GM18870 (cell line): ENCODE measurements around the gene ERO1A.
A peak's percentile ranks its signal among the peaks of the same experiment; 100 is the strongest.

Source experiments
- ATAC-seq: cut with Tn5 transposase; IDR thresholded peaks from one replicate; pipeline ENCODE4 v1.9.1; 2021; ENCODE audit warnings: moderate library complexity; ENCODE audit not compliant: unreplicated experiment

ERO1A gene

DNA sequence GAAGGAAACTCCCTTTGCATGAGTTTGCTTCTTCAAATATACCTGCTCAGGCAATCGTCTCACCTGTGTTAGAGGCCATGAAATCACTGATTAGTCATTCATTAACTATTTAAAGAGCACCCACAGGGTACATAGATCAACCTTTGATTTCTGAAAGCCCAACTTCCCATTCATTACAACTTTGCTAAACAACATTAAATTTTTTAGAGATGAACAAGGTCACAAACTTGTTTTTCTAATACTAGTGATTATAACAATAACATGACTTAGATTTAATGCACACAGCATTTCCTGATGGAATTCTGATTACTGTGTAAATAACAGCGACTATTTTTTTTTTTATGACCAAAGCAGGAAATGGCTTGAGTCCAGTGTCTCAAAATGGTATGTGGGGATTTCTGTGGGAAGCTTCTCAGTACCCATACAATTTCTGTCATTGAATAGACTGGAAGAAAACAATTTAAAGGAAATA is 5.4 kb upstream of the ERO1A start:
- ATAC-seq: no peak

GRCh38 chr14:52694761-52695480 is 437 bp downstream of the ERO1A start:
- peak; percentile 60 for ATAC-seq

DNA sequence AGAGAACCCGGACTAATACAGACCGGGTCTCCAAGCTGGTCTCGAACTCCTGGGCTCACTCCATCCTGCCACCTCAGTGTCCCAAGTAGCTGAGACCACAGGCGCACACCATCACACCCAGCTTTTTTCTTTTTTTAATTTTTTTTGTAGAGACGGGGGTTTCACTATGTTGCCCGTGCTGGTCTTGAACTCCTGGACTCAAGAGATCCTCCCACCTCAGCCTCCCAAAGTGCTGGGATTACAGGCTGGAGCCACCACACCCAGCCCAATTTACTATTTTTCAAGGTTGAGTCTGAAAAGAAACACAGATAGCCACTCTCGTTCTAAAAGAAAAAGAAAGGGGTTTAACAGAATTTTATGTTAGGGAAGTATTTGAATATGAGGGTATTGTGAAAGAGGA is 1.8 kb downstream of the ERO1A start:
- no peak for ATAC-seq

DNA sequence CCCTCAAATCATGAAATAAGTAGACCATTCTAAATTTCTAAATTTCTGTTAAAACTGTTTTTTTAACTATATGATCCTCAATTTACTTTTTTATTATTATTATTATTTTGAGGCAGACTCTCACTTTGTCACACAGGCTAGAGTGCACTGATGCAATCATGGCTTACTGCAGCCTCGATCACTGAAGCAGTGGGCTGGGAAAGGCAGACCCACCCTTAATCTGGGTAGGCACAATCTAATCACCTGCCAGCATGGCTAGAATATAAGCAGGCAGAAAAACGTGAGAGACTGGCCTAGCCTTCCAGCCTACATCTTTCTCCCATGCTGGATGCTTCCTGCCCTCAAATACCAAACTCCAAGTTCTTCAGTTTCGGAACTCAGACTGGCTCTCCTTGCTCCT is 2.3 kb downstream of the ERO1A start:
- no peak for ATAC-seq

DNA sequence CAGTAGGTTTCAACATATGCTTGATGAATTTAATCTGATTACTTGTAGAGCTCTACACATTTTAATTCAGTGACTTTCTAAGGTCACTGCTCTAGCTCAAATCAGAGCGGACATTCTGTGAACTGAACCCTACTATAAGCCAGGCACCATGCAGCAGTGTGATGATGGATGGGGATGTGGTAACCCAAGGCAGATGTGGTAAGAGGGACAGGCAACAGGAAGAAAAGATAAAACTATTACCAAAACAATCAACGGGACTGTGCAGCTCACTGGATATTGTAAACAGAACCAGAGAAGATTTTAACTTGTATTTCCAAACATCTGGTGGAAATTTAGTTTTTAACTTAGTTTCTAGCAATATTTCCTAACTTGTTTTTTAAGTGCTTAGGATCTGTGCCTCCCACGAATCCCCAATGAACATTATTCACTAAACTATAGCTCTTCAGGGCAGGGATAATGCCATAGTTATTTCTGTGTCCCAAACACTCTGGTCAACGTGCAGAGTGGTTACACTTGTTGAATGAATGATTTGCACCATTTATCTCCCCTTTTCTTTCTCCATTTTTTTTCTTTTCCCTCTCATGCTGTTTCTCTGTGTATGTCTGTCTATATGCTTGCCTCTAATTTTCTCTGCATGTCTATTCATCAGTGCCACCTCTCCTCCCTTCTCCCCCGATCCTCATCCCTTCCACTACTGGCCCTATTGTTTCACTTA is 3.0 kb downstream of the ERO1A start:
- ATAC-seq: no peak

- no peak for ATAC-seq
These were observed 4.2 kb downstream of the ERO1A start for GRCh38 chr14:52690983-52691760.

GRCh38 chr14:52686176-52686575 is 9.2 kb downstream of the ERO1A start:
- no peak for ATAC-seq

- ATAC-seq: no peak
These were observed 11.3 kb downstream of the ERO1A start for GRCh38 chr14:52683985-52684520.

DNA sequence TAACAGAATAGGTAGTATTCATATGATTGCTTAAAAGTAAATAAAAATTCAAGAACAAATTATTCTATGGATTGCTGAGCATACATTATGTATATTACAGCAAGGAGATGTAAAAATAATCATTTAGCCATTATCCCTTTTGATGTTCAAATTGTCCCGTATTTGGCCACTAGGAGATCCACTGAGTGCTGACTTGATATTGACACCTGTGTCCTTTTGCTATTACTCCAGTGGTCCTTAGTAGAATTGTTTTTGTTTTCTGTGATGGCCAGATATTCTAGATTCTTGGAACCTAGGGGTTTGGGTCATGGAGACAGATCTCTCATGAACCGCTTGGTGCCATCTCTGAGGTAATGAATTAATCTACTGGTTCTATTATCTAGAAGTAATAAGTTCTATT is 16.8 kb downstream of the ERO1A start:
- ATAC-seq: no peak

GRCh38 chr14:52663850-52664249 is 31.5 kb downstream of the ERO1A start:
- no peak for ATAC-seq

GRCh38 chr14:52661314-52661713 is 34.0 kb downstream of the ERO1A start:
- ATAC-seq: no peak

DNA sequence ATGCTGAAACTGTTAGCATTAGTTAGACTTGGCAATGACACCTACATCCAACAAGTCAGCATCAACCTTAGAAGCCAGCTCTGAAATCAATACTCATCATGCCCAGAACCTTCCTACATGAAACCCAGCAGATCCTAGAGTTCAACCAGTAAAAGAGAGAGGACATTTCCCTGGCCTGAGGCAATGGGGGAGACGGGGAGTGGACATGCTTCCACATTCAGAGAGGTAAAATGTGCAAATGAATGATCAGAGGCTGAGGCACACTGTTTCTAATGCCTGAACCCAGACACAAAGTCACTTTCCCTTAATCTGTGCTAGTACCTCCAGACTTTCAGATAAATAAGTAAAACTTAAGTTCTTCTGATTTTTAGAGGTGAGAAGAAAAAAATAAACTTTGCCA is 34.5 kb downstream of the ERO1A start:
- ATAC-seq: no peak

- ATAC-seq: no peak
These were observed 35.0 kb downstream of the ERO1A start for GRCh38 chr14:52660325-52660724.

DNA sequence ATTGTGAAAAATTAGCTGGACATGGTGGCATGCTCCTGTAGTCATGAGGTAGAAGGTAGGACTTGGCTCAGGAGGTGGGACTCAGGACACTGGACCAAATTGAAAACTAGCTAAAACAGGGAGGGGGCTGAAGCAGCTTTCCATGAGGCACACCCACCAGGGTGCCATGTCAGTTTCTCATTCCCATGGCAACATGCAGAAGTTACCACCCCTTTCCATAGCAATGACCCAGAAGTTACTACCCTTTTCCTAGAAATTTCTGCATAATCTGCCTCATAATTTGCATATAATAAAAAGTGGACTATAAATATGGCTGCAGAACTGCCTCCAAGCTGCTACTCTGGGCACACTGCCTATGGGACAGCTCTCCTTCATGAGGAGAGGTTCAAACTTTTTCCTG is 38.5 kb downstream of the ERO1A start:
- ATAC-seq: no peak

GRCh38 chr14:52650774-52651173 is 44.6 kb downstream of the ERO1A start:
- no peak for ATAC-seq

DNA sequence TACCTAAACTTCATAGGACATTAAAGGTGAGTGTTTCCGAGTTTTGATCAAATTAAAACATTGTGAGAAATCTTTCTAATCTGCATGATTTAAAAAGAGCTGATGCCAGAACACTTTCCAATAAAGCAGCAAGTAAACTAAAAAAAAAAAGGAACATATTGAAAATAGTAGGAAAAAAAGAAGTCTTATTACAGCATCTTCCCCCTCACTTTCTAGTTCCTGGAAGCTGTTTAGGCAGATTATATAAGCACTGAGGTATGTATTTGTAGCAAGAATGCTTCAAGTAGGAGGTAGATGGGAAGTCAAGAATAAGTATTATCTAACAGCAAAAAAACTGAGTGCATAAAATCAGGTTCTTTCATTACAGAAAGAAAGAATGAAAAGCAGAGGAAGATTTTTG is 45.8 kb downstream of the ERO1A start:
- no peak for ATAC-seq

DNA sequence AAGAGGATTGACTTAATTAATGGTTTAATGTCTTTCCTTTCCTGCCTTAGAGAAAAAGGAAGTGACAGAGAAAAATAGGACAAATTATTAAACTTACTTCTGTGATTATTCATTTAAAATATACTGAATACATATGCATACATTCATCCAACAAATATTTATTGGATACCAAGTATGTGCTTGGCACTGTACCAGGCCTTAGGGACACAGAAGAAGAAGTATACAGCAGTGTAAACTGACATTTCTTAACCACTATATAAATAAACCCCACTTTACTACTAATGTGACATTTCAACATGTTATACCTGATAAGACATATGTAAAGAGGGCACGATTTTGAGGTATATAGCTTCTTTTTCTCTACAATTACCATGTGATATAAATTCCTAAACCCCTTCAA is 53.6 kb downstream of the ERO1A start:
- no peak for ATAC-seq

DNA sequence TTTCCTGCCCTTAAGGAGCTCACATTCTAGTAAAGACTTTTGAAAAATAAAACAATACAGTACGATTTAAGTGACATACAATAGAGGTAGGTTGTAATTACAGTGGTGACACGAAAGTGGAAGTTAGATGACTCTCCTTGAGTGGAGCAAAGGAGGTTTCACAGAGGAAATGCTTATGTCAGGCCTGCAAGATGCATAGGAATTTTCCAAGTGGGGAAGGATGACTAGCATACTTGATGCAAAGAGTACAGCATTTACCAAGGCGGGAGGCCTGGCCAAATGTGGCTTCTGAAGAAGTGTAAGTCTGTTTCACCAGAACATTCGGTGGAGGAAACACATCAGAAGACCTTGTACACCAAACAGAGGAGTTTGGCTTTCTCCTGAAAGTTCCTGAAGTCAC is 55.2 kb downstream of the ERO1A start:
- no peak for ATAC-seq

GRCh38 chr14:52619687-52620086 is 75.7 kb downstream of the ERO1A start:
- ATAC-seq: no peak

- ATAC-seq: no peak
These were observed 76.8 kb downstream of the ERO1A start for GRCh38 chr14:52618602-52619001.

- ATAC-seq: no peak
These were observed 85.2 kb downstream of the ERO1A start for GRCh38 chr14:52610187-52610586.
